ENCODE data around the gene OSBPL6.

OSBPL6 gene

GRCh38 chr2:178238750-178239149 lies 44.4 kb downstream of the OSBPL6 start:
- no peak for DNase-seq (ENCODE audit: low read depth in 2 of 2)

GRCh38 chr2:178241844-178242551 lies 47.7 kb downstream of the OSBPL6 start:
- no peak for DNase-seq (ENCODE audit: low read depth in 2 of 2)

- DNase-seq (ENCODE audit: low read depth in 2 of 2) = no peak
These were observed 48.2 kb downstream of the OSBPL6 start for GRCh38 chr2:178242552-178242883.

GRCh38 chr2:178243961-178244360 lies 49.6 kb downstream of the OSBPL6 start:
- no peak for DNase-seq (ENCODE audit: low read depth in 2 of 2)

- DNase-seq (ENCODE audit: low read depth in 2 of 2) = no peak
These were observed 50.5 kb downstream of the OSBPL6 start for GRCh38 chr2:178244777-178245176.

GRCh38 chr2:178246696-178247095 lies 52.4 kb downstream of the OSBPL6 start:
- no peak for DNase-seq (ENCODE audit: low read depth in 2 of 2)

- no peak for DNase-seq (ENCODE audit: low read depth in 2 of 2)
These were observed 52.9 kb downstream of the OSBPL6 start for GRCh38 chr2:178247250-178247649.

- DNase-seq (ENCODE audit: low read depth in 2 of 2) = no peak
These were observed 56.1 kb downstream of the OSBPL6 start for GRCh38 chr2:178250429-178250828.

- no peak for DNase-seq (ENCODE audit: low read depth in 2 of 2)
These were observed 57.0 kb downstream of the OSBPL6 start for GRCh38 chr2:178251151-178251955.

GRCh38 chr2:178256382-178257042 lies 62.2 kb downstream of the OSBPL6 start:
- no peak for DNase-seq (ENCODE audit: low read depth in 2 of 2)

- DNase-seq (ENCODE audit: low read depth in 2 of 2) = no peak
These were observed 62.8 kb downstream of the OSBPL6 start for GRCh38 chr2:178257127-178257526.

- DNase-seq (ENCODE audit: low read depth in 2 of 2) = no peak
These were observed 64.6 kb downstream of the OSBPL6 start for GRCh38 chr2:178258916-178259315.

GRCh38 chr2:178263159-178263860 lies 69.0 kb downstream of the OSBPL6 start:
- DNase-seq (ENCODE audit: low read depth in 2 of 2) = no peak

GRCh38 chr2:178264211-178264610 lies 69.9 kb downstream of the OSBPL6 start:
- DNase-seq (ENCODE audit: low read depth in 2 of 2) = no peak

- DNase-seq (ENCODE audit: low read depth in 2 of 2) = no peak
These were observed 71.5 kb downstream of the OSBPL6 start for GRCh38 chr2:178265851-178266250.

GRCh38 chr2:178266445-178266844 lies 72.1 kb downstream of the OSBPL6 start:
- DNase-seq (ENCODE audit: low read depth in 2 of 2) = no peak

GRCh38 chr2:178267660-178268059 lies 73.3 kb downstream of the OSBPL6 start:
- DNase-seq (ENCODE audit: low read depth in 2 of 2) = no peak

- no peak for DNase-seq (ENCODE audit: low read depth in 2 of 2)
These were observed 74.1 kb downstream of the OSBPL6 start for GRCh38 chr2:178268435-178268834.

GRCh38 chr2:178269438-178270224 lies 75.3 kb downstream of the OSBPL6 start:
- no peak for DNase-seq (ENCODE audit: low read depth in 2 of 2)

GRCh38 chr2:178270338-178270737 lies 76.0 kb downstream of the OSBPL6 start:
- DNase-seq (ENCODE audit: low read depth in 2 of 2) = no peak

- no peak for DNase-seq (ENCODE audit: low read depth in 2 of 2)
These were observed 76.8 kb downstream of the OSBPL6 start for GRCh38 chr2:178271094-178271493.

Measured in stimulated activated CD8-positive, alpha-beta memory T cell treated with anti-CD3 and anti-CD28 coated beads, Interleukin-2, amount 100 ng/mL, for 48 hours (primary cell).